GM23338 (cell line): Measurements from ENCODE around the gene LMF1. TPM values are rescaled to one million over a fixed set of nuclear protein-coding genes. Genes with fewer than 3 reads are reported as not detected.
A peak's percentile ranks its signal among the peaks of the same experiment; 100 is the strongest.

Experiments used
- ATAC-seq: fragments of 200-7000 bp; cut with Tn5 transposase; 3 replicates; pipeline ENCODE4 v1.9.1; 2020
- DNase-seq: peaks from one replicate; pipeline ENCODE4 v3.0.0-alpha.2; 2015; ENCODE audit warnings: low spot score
- H2AFZ ChIP-seq: fragments of 200-600 bp; sonication (generic); 2 replicates; pipeline ENCODE4 v1.8.0; 2016; ENCODE audit warnings: antibody characterized with exemption, mild to moderate bottlenecking, moderate library complexity
- H3F3A ChIP-seq: fragments of 200-600 bp; sonication (generic); replicated peaks from 2 replicates; pipeline ENCODE4 v1.8.0; 2017; ENCODE audit warnings: antibody characterized with exemption, mixed run types, low read depth
- H3K27ac ChIP-seq: fragments of 200-600 bp; sonication (generic); 2 replicates; pipeline ENCODE4 v1.6.1; 2016; ENCODE audit warnings: low read depth
- H3K27me3 ChIP-seq: fragments of 200-600 bp; sonication (generic); 2 replicates; pipeline ENCODE4 v1.8.0; 2016; ENCODE audit warnings: mild to moderate bottlenecking, mixed run types, moderate library complexity; ENCODE audit not compliant: insufficient read depth
- H3K36me3 ChIP-seq: fragments of 200-600 bp; sonication (generic); 2 replicates; pipeline ENCODE4 v1.8.0; 2016; ENCODE audit warnings: mild to moderate bottlenecking; ENCODE audit not compliant: insufficient read depth
- H3K4me1 ChIP-seq: fragments of 200-600 bp; sonication (generic); 2 replicates; pipeline ENCODE4 v1.8.0; 2016; ENCODE audit warnings: mild to moderate bottlenecking, moderate library complexity; ENCODE audit not compliant: insufficient read depth
- H3K4me2 ChIP-seq: fragments of 200-600 bp; sonication (generic); 2 replicates; pipeline ENCODE4 v1.7.1; 2017; ENCODE audit warnings: mixed run types
- H3K4me3 ChIP-seq: fragments of 200-600 bp; sonication (generic); 2 replicates; pipeline ENCODE4 v1.6.1; 2016; ENCODE audit warnings: mixed run types
- H3K79me2 ChIP-seq: fragments of 200-600 bp; sonication (generic); replicated peaks from 2 replicates; pipeline ENCODE4 v1.8.0; 2017; ENCODE audit warnings: mild to moderate bottlenecking; ENCODE audit not compliant: insufficient read depth
- H3K9me2 ChIP-seq: fragments of 200-600 bp; sonication (generic); 2 replicates; pipeline ENCODE4 v1.8.0; 2017; ENCODE audit not compliant: insufficient read depth
- H4K20me1 ChIP-seq: fragments of 200-600 bp; sonication (generic); replicated peaks from 2 replicates; pipeline ENCODE4 v1.8.0; 2017; ENCODE audit warnings: mild to moderate bottlenecking; ENCODE audit not compliant: insufficient read depth
- H3K27ac Mint-ChIP-seq: 2 replicates; pipeline ENCODE4 v1.8.0; 2020; ENCODE audit warnings: inconsistent platforms, mild to moderate bottlenecking, moderate library complexity, mixed read lengths
- H3K27me3 Mint-ChIP-seq: 3 replicates; pipeline ENCODE4 v1.8.0; 2022; ENCODE audit warnings: low read depth, mild to moderate bottlenecking, moderate library complexity, mixed read lengths, inconsistent platforms; ENCODE audit not compliant: insufficient read depth, poor library complexity
- H3K36me3 Mint-ChIP-seq: 3 replicates; pipeline ENCODE4 v1.8.0; 2021; ENCODE audit warnings: low read depth, mild to moderate bottlenecking, inconsistent platforms, moderate library complexity, mixed read lengths
- H3K4me1 Mint-ChIP-seq: 3 replicates; pipeline ENCODE4 v1.8.0; 2020; ENCODE audit warnings: mild to moderate bottlenecking, inconsistent platforms, mixed read lengths
- H3K4me3 Mint-ChIP-seq: 3 replicates; pipeline ENCODE4 v1.8.0; 2021; ENCODE audit warnings: moderate library complexity, mild to moderate bottlenecking, inconsistent platforms, mixed read lengths
- H3K9me3 Mint-ChIP-seq: 3 replicates; pipeline ENCODE4 v1.8.0; 2020; ENCODE audit warnings: moderate library complexity, mild to moderate bottlenecking, inconsistent platforms, mixed read lengths
- CREB1 ChIP-seq: fragments of 250-450 bp; sonication (Bioruptor Pico); IDR thresholded peaks from 2 replicates; pipeline ENCODE4 v1.5.0; 2020; ENCODE audit warnings: low read depth, mild to moderate bottlenecking, moderate library complexity
- EZH2 ChIP-seq: fragments of 200-600 bp; sonication (generic); IDR thresholded peaks from one replicate; pipeline ENCODE4 v1.8.0; 2017; ENCODE audit warnings: antibody characterized with exemption, mild to moderate bottlenecking, low read depth; ENCODE audit not compliant: unreplicated experiment
- EZH2phosphoT487 ChIP-seq: fragments of 200-600 bp; sonication (generic); IDR thresholded peaks from one replicate; pipeline ENCODE4 v1.8.1; 2018; ENCODE audit warnings: antibody characterized with exemption; ENCODE audit not compliant: unreplicated experiment
- JUNB ChIP-seq: IDR thresholded peaks from one replicate; pipeline ENCODE4 v1.6.1; 2016; ENCODE audit warnings: antibody characterized with exemption; ENCODE audit not compliant: unreplicated experiment
- NANOG ChIP-seq: IDR thresholded peaks from 2 replicates; pipeline ENCODE4 v1.6.1; 2016; ENCODE audit warnings: antibody characterized with exemption, borderline replicate concordance
- POLR2AphosphoS5 ChIP-seq: IDR thresholded peaks from 2 replicates; pipeline ENCODE4 v1.6.1; 2016; ENCODE audit warnings: antibody characterized with exemption, low read depth
- ZNF114 ChIP-seq: fragments of 250-450 bp; sonication (Bioruptor Pico); IDR thresholded peaks from 2 replicates; pipeline ENCODE4 v1.5.0; 2020; ENCODE audit warnings: mild to moderate bottlenecking, moderate library complexity
- ZNF331 ChIP-seq: fragments of 250-450 bp; sonication (Bioruptor Pico); IDR thresholded peaks from 2 replicates; pipeline ENCODE4 v1.5.0; 2020; ENCODE audit warnings: low read depth, mild to moderate bottlenecking, moderate library complexity
- polyA plus RNA-seq: library from polyadenylated mRNA; unstranded; fragments of >200 nt; fragmentation: Nextera tagmentation; extraction: Ambion mirVana; gene quantifications from 2 replicates; pipeline ENCODE4 v1.2.1, GENCODE V29; 2016
- total RNA-seq: library from RNA; depleted of rRNA; stranded (reverse); fragments of >200 nt; shearing (Covaris generic); gene quantifications from 2 replicates; pipeline ENCODE4 v1.2.3, GENCODE V29; 2014
- TF ChIP-seq, protein P1 (sequence below): IDR thresholded peaks from one replicate; pipeline ENCODE4 v1.6.1; 2018; ENCODE audit warnings: antibody characterized with exemption; ENCODE audit not compliant: unreplicated experiment
- TF ChIP-seq, protein P2 (sequence below), 2 experiments: fragments of 200-600 bp in 1 of 2; sonication (generic) in 1 of 2; conservative IDR thresholded peaks; 2 replicates each; pipeline versions ENCODE4 v1.5.1 to v1.6.1; 2016 to 2017; ENCODE audit warnings: antibody characterized with exemption in 2 of 2, low read depth in 2 of 2, mild to moderate bottlenecking in 2 of 2, moderate library complexity in 1 of 2
- TF ChIP-seq, protein P3 (sequence below): IDR thresholded peaks from 2 replicates; pipeline ENCODE4 v1.6.1; 2016; ENCODE audit warnings: antibody characterized with exemption

LMF1 gene
- total and polyA plus RNA-seq, 2 experiments from 2014 or later = 4.2 to 10.1 TPM

DNA sequence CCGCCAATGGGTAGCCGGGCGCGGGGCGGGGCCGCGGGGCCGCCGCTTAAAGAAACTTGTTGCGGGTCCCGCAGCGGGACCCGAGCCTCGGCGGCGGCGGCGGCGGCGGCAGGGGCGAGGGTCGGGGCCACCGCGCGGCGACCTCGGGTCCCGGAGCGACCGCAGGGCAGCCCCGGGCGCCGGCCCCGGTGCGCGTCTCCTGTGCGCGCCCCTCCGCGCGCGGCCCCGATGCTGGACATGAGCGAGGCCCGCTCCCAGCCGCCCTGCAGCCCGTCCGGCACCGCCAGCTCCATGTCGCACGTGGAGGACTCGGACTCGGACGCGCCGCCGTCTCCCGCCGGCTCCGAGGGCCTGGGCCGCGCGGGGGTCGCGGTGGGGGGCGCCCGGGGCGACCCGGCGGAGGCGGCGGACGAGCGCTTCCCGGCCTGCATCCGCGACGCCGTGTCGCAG is 10.9 kb upstream of the LMF1 start, which contains the start of gene SOX8 (continued):
- no peak for TF ChIP-seq JUNB
- TF ChIP-seq EZH2 = no peak
- TF ChIP-seq POLR2AphosphoS5 = no peak; the same call in 1 of the 2 replicates
- no peak for TF ChIP-seq ZNF114
- TF ChIP-seq CREB1 (CRISPR knock-in tag) = no peak
- TF ChIP-seq, protein P1, sequence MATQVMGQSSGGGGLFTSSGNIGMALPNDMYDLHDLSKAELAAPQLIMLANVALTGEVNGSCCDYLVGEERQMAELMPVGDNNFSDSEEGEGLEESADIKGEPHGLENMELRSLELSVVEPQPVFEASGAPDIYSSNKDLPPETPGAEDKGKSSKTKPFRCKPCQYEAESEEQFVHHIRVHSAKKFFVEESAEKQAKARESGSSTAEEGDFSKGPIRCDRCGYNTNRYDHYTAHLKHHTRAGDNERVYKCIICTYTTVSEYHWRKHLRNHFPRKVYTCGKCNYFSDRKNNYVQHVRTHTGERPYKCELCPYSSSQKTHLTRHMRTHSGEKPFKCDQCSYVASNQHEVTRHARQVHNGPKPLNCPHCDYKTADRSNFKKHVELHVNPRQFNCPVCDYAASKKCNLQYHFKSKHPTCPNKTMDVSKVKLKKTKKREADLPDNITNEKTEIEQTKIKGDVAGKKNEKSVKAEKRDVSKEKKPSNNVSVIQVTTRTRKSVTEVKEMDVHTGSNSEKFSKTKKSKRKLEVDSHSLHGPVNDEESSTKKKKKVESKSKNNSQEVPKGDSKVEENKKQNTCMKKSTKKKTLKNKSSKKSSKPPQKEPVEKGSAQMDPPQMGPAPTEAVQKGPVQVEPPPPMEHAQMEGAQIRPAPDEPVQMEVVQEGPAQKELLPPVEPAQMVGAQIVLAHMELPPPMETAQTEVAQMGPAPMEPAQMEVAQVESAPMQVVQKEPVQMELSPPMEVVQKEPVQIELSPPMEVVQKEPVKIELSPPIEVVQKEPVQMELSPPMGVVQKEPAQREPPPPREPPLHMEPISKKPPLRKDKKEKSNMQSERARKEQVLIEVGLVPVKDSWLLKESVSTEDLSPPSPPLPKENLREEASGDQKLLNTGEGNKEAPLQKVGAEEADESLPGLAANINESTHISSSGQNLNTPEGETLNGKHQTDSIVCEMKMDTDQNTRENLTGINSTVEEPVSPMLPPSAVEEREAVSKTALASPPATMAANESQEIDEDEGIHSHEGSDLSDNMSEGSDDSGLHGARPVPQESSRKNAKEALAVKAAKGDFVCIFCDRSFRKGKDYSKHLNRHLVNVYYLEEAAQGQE = no peak
- TF ChIP-seq ZNF331 (CRISPR knock-in tag) = no peak
- TF ChIP-seq NANOG = no peak
- TF ChIP-seq EZH2phosphoT487 = no peak
- TF ChIP-seq, protein P2, sequence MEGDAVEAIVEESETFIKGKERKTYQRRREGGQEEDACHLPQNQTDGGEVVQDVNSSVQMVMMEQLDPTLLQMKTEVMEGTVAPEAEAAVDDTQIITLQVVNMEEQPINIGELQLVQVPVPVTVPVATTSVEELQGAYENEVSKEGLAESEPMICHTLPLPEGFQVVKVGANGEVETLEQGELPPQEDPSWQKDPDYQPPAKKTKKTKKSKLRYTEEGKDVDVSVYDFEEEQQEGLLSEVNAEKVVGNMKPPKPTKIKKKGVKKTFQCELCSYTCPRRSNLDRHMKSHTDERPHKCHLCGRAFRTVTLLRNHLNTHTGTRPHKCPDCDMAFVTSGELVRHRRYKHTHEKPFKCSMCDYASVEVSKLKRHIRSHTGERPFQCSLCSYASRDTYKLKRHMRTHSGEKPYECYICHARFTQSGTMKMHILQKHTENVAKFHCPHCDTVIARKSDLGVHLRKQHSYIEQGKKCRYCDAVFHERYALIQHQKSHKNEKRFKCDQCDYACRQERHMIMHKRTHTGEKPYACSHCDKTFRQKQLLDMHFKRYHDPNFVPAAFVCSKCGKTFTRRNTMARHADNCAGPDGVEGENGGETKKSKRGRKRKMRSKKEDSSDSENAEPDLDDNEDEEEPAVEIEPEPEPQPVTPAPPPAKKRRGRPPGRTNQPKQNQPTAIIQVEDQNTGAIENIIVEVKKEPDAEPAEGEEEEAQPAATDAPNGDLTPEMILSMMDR (conservative IDR thresholded peaks at IDR 0.05; ENCODE audit: low read depth in 2 of 2) = no peak
- TF ChIP-seq, protein P3, sequence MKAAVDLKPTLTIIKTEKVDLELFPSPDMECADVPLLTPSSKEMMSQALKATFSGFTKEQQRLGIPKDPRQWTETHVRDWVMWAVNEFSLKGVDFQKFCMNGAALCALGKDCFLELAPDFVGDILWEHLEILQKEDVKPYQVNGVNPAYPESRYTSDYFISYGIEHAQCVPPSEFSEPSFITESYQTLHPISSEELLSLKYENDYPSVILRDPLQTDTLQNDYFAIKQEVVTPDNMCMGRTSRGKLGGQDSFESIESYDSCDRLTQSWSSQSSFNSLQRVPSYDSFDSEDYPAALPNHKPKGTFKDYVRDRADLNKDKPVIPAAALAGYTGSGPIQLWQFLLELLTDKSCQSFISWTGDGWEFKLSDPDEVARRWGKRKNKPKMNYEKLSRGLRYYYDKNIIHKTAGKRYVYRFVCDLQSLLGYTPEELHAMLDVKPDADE = no peak

DNA sequence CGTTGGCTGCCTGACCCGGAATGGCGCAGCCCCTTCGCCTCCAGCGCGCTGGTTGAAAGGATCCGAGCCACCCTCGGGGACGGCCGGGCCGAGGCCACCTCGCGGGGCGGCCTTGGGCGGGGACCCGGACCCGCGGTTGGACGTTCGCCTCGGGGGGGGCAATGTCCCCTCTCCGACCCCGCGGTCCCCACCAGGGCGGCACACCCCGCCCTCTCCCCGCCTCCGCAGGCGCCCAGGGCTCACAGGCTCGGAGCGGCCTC is 9.7 kb upstream of the LMF1 start:
- Histone ChIP-seq H4K20me1 (no peaks in the 10 kb centered on the region; the same call in 1 of the 2 replicates), H3K4me2 (peak overlapping the region; percentile 84), H3K27me3 (peaks cover 27% of the 10 kb centered on the region), H3F3A (no peaks in the 10 kb centered on the region), H3K4me3 (peak overlapping the region; percentile 68), H3K4me1 (no peaks in the 10 kb centered on the region), H3K79me2 (no peaks in the 10 kb centered on the region), H2AFZ (peak overlapping the region; percentile 32), H3K36me3 (no peaks in the 10 kb centered on the region), H3K27ac (no peak overlapping the region), H3K9me2 (no peaks in the 10 kb centered on the region)
- H3K36me3 Mint-ChIP-seq = no peaks in the 10 kb centered on the region
- ATAC-seq (peak; percentile 0; the same call in 1 of the 3 replicates), DNase-seq (no peak)
- no peak overlapping the region for H3K27ac Mint-ChIP-seq
- TF ChIP-seq POLR2AphosphoS5 (0 out of 2 replicates have a peak, but pooled peaks have one; percentile 7), CREB1 (CRISPR knock-in tag) (no peak), JUNB (no peak)
- no peaks in the 10 kb centered on the region for H3K9me3 Mint-ChIP-seq
- H3K4me3 Mint-ChIP-seq = no peak overlapping the region
- H3K4me1 Mint-ChIP-seq = peaks cover 7% of the 10 kb centered on the region
- H3K27me3 Mint-ChIP-seq = peaks cover 30% of the 10 kb centered on the region
